ENCODE measurements around the gene TMEM273. TPM values are rescaled to one million over a fixed set of nuclear protein-coding genes. Genes with fewer than 3 reads are reported as not detected.

Gene TMEM273
- total RNA-seq, 5 donors from 2014 or later (not counting 1 experiment from before 2014, with no cell fraction given): 8.4 to 22.9 (median 15.6) TPM

GRCh38 chr10:49180444-49180860, 7.7 kb downstream of the TMEM273 start:
- peak overlapping the region; percentile 33 to 46 for H3K27ac Mint-ChIP-seq
- H3K4me1 Mint-ChIP-seq: peaks cover 20 to 73% (median 48%) of the 10 kb centered on the region in 3 donors
- no peaks in the 10 kb centered on the region for H3K36me3 Mint-ChIP-seq
- ChIA-PET CTCF (no interaction called here), POLR2A (no interaction called here)
- no peaks in the 10 kb centered on the region for H3K9me3 Mint-ChIP-seq
- Histone ChIP-seq H3K27ac (ENCODE audit: low read length) (no peak overlapping the region), H3K4me1 (ENCODE audit: control insufficient read depth in 1 of 2, extremely low read depth in 1 of 2, insufficient read depth in 2 of 2, low read length in 2 of 2) (peaks cover 0 to 35% of the 10 kb centered on the region in 2 experiments), H3K36me3 (ENCODE audit: control insufficient read depth in 2 of 2, extremely low read depth in 1 of 2, insufficient read depth in 1 of 2, low read length in 1 of 2) (no peaks in the 10 kb centered on the region), H3K27me3 (replicated peaks in 1 of 2; ENCODE audit: control insufficient read depth in 2 of 2, extremely low read depth in 1 of 2, insufficient read depth in 2 of 2, low read length in 1 of 2) (peaks cover 0 to 3% of the 10 kb centered on the region in 2 experiments), H3K4me3 (ENCODE audit: control insufficient read depth in 1 of 2, extremely low read depth in 1 of 2, low read length in 1 of 2) (no peak overlapping the region), H3K9me3 (no peaks in the 10 kb centered on the region)
- no peak for DNase-seq
- H3K27me3 Mint-ChIP-seq: peaks cover 0 to 4% of the 10 kb centered on the region in 2 donors
- H3K4me3 Mint-ChIP-seq: no peak overlapping the region
- no CpG with 5 or more reads among the region's 3 CpGs for WGBS (ENCODE audit: insufficient coverage)
- ATAC-seq (replicated peaks in 1 of 4): no peak

- no peaks in the 10 kb centered on the region for H3K36me3 ChIP-seq (ENCODE audit: control insufficient read depth in 2 of 2, extremely low read depth in 1 of 2, insufficient read depth in 1 of 2, low read length in 1 of 2)
- POLR2A ChIA-PET: no interaction called here
- H3K36me3 Mint-ChIP-seq: no peaks in the 10 kb centered on the region
- 32% methylated on average over 5 of the region's 10 CpGs for WGBS (ENCODE audit: insufficient coverage)
- no peak overlapping the region for H3K4me3 Mint-ChIP-seq
- no peak overlapping the region for H3K4me3 ChIP-seq (ENCODE audit: control insufficient read depth in 1 of 2, extremely low read depth in 1 of 2, low read length in 1 of 2)
- H3K4me1 ChIP-seq (ENCODE audit: control insufficient read depth in 1 of 2, extremely low read depth in 1 of 2, insufficient read depth in 2 of 2, low read length in 2 of 2): peaks cover 0 to 32% of the 10 kb centered on the region in 2 experiments
- H3K27me3 Mint-ChIP-seq: peaks cover 0 to 6% of the 10 kb centered on the region in 2 donors
- no peaks in the 10 kb centered on the region for H3K9me3 ChIP-seq
- peaks cover 0 to 3% of the 10 kb centered on the region in 2 experiments for H3K27me3 ChIP-seq (replicated peaks in 1 of 2; ENCODE audit: control insufficient read depth in 2 of 2, extremely low read depth in 1 of 2, insufficient read depth in 2 of 2, low read length in 1 of 2)
- peaks cover 20 to 75% (median 45%) of the 10 kb centered on the region in 3 donors for H3K4me1 Mint-ChIP-seq
- DNase-seq (no peak), ATAC-seq (replicated peaks in 1 of 4) (no peak)
- H3K9me3 Mint-ChIP-seq: no peaks in the 10 kb centered on the region
- peak overlapping the region; percentile 15 for H3K27ac ChIP-seq (ENCODE audit: low read length)
- CTCF ChIA-PET: no interaction called here
- H3K27ac Mint-ChIP-seq: peak overlapping the region; percentile 33 to 46
These were observed 8.3 kb downstream of the TMEM273 start for GRCh38 chr10:49179699-49180443.

GRCh38 chr10:49178489-49179471, 9.4 kb downstream of the TMEM273 start:
- no peaks in the 10 kb centered on the region for H3K36me3 Mint-ChIP-seq
- ATAC-seq (replicated peaks in 1 of 4) (no peak), DNase-seq (no peak)
- peaks cover 10 to 74% (median 35%) of the 10 kb centered on the region in 3 donors for H3K4me1 Mint-ChIP-seq
- peaks cover 0 to 7% of the 10 kb centered on the region in 2 donors for H3K27me3 Mint-ChIP-seq
- CTCF ChIA-PET: no interaction called here
- Histone ChIP-seq H3K27me3 (replicated peaks in 1 of 2; ENCODE audit: control insufficient read depth in 2 of 2, extremely low read depth in 1 of 2, insufficient read depth in 2 of 2, low read length in 1 of 2) (peaks cover 0 to 3% of the 10 kb centered on the region in 2 experiments), H3K27ac (ENCODE audit: low read length) (no peak overlapping the region), H3K4me3 (ENCODE audit: control insufficient read depth in 1 of 2, extremely low read depth in 1 of 2, low read length in 1 of 2) (no peak overlapping the region), H3K9me3 (no peaks in the 10 kb centered on the region), H3K4me1 (ENCODE audit: control insufficient read depth in 1 of 2, extremely low read depth in 1 of 2, insufficient read depth in 2 of 2, low read length in 2 of 2) (peaks cover 0 to 32% of the 10 kb centered on the region in 2 experiments), H3K36me3 (ENCODE audit: control insufficient read depth in 2 of 2, extremely low read depth in 1 of 2, insufficient read depth in 1 of 2, low read length in 1 of 2) (no peaks in the 10 kb centered on the region)
- peak overlapping the region; percentile 75 to 83 for H3K27ac Mint-ChIP-seq
- H3K4me3 Mint-ChIP-seq: no peak overlapping the region
- 87% methylated on average over 3 of the region's 6 CpGs for WGBS (ENCODE audit: insufficient coverage)
- no peaks in the 10 kb centered on the region for H3K9me3 Mint-ChIP-seq
- POLR2A ChIA-PET: no interaction called here

GRCh38 chr10:49177391-49178355, 10.5 kb downstream of the TMEM273 start:
- DNase-seq: peak in 10 of 35 experiments; percentile 6 to 62 (median 30)
- WGBS (ENCODE audit: insufficient coverage): 45% methylated on average over 4 of the region's 9 CpGs
- H3K4me3 Mint-ChIP-seq: peak overlapping the region in 1 of 3 donors; percentile 10
- H3K4me1 Mint-ChIP-seq: peaks cover 5 to 75% (median 29%) of the 10 kb centered on the region in 3 donors
- ChIA-PET CTCF (no interaction called here), POLR2A (no interaction called here)
- Histone ChIP-seq H3K4me3 (ENCODE audit: control insufficient read depth in 1 of 2, extremely low read depth in 1 of 2, low read length in 1 of 2) (no peak overlapping the region), H3K4me1 (ENCODE audit: control insufficient read depth in 1 of 2, extremely low read depth in 1 of 2, insufficient read depth in 2 of 2, low read length in 2 of 2) (peaks cover 0 to 37% of the 10 kb centered on the region in 2 experiments), H3K27ac (ENCODE audit: low read length) (peak overlapping the region; percentile 28), H3K36me3 (ENCODE audit: control insufficient read depth in 2 of 2, extremely low read depth in 1 of 2, insufficient read depth in 1 of 2, low read length in 1 of 2) (no peaks in the 10 kb centered on the region), H3K9me3 (no peaks in the 10 kb centered on the region), H3K27me3 (replicated peaks in 1 of 2; ENCODE audit: control insufficient read depth in 2 of 2, extremely low read depth in 1 of 2, insufficient read depth in 2 of 2, low read length in 1 of 2) (peaks cover 0 to 5% of the 10 kb centered on the region in 2 experiments)
- peaks cover 0 to 7% of the 10 kb centered on the region in 2 donors for H3K27me3 Mint-ChIP-seq
- peak; percentile 48 to 76 (median 55) for ATAC-seq (replicated peaks in 1 of 4)
- no peaks in the 10 kb centered on the region for H3K9me3 Mint-ChIP-seq
- peak overlapping the region; percentile 75 to 83 for H3K27ac Mint-ChIP-seq
- no peaks in the 10 kb centered on the region for H3K36me3 Mint-ChIP-seq

- 90% methylated on average over 15 of the region's 19 CpGs for WGBS (ENCODE audit: insufficient coverage)
- Histone ChIP-seq H3K27me3 (replicated peaks in 1 of 2; ENCODE audit: control insufficient read depth in 2 of 2, extremely low read depth in 1 of 2, insufficient read depth in 2 of 2, low read length in 1 of 2) (peaks cover 0 to 5% of the 10 kb centered on the region in 2 experiments), H3K36me3 (ENCODE audit: control insufficient read depth in 2 of 2, extremely low read depth in 1 of 2, insufficient read depth in 1 of 2, low read length in 1 of 2) (no peaks in the 10 kb centered on the region), H3K4me3 (ENCODE audit: control insufficient read depth in 1 of 2, extremely low read depth in 1 of 2, low read length in 1 of 2) (no peak overlapping the region), H3K4me1 (ENCODE audit: control insufficient read depth in 1 of 2, extremely low read depth in 1 of 2, insufficient read depth in 2 of 2, low read length in 2 of 2) (peaks cover 0 to 37% of the 10 kb centered on the region in 2 experiments), H3K27ac (ENCODE audit: low read length) (peak overlapping the region; percentile 28), H3K9me3 (no peaks in the 10 kb centered on the region)
- H3K9me3 Mint-ChIP-seq: no peaks in the 10 kb centered on the region
- CTCF ChIA-PET: no interaction called here
- POLR2A ChIA-PET: no interaction called here
- no peaks in the 10 kb centered on the region for H3K36me3 Mint-ChIP-seq
- H3K4me1 Mint-ChIP-seq: peaks cover 5 to 76% (median 26%) of the 10 kb centered on the region in 3 donors
- peaks cover 0 to 7% of the 10 kb centered on the region in 2 donors for H3K27me3 Mint-ChIP-seq
- DNase-seq (no peak), ATAC-seq (replicated peaks in 1 of 4) (no peak)
- no peak overlapping the region for H3K4me3 Mint-ChIP-seq
- H3K27ac Mint-ChIP-seq: peak overlapping the region in 1 of 2 donors; percentile 83
These were observed 11.6 kb downstream of the TMEM273 start for GRCh38 chr10:49176310-49177268.

Measured in T-cell (primary cell).